Heart left ventricle (tissue), 13 donors: ENCODE results near the gene GJB6.

Source experiments
- POLR2A ChIP-seq, 2 donors: fragments of 450-650 bp; IDR thresholded peaks; one replicate each; pipeline ENCODE4 v1.6.1; 2017; ENCODE audit warnings: antibody characterized with exemption in 2 of 2, mild to moderate bottlenecking in 2 of 2, moderate library complexity in 2 of 2
- TF ChIP-seq, protein P1 (sequence below), 12 donors: fragments of 200-600 bp; sonication (generic) in 4 of 12; IDR thresholded peaks; one replicate each; pipeline versions ENCODE4 v1.5.0 to v1.8.0; 2018 to 2022; ENCODE audit warnings: antibody characterized with exemption in 12 of 12, mild to moderate bottlenecking in 5 of 12
- donor health status: ischemic (EF 13 %, LVEDD 7.1; RV severe dilation, severe dysfunction).
- donor health status: DM: no; HTN: yes; CAD: no.
- donor health status: DM: no; HTN: no; CAD: no.
- donor health status: ischemic (EF 25% LVEDD 6.9; RV normal size, moderate dysfunction).
- donor health status: ischemic (EF 25% LVEDD 5.7; RV mildly dilated, moderate dysfunction).
- donor health status: ischemic (EF 35%, LVEDD 5.7; RV mildly dilated, moderate dysfunction).
- donor health status: nonischemic (EF 11% LVEDD 7.7; RV severe dilation, severe dysfunction).
- donor health status: DM: yes; HTN: yes; CAD: no.
- donor health status: PGD.
- donor health status: ischemic (EF 29% LVEDD 5.4; RV normal size, mild dysfunction).
- donor health status: nonischemic (EF 23%, LVEDD 6.1; RV moderate dilation, normal function).

DNA sequence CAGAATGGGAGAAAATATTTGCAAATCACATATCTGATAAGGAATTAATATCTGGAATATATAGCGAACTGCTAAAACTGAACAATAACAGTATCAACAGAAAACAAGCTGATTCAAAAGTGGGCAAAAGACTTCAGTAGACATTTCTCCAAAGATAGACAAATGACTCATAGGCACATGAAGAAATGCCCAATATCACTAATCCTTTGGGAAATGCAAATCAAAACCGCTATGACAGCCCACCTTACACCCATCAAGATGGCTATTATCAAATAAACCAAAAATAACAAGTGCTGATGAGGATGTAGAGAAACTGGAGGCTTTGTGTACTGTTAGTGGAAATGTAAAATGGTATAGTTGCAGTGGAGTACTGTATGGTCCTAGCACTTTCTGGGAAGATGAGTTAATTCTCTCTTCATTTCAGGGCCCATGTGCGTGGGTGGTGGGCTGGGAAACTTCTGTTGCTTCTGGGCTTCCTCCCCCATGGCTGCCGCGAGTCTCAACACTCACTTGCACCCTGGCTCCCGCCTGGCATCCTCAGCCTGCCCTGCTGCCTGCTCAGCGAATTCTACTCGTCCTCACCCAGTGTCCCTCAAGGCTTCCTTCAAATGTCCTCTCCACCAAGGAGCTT is 58.9 kb downstream of the GJB6 start:
- TF ChIP-seq, protein P1, sequence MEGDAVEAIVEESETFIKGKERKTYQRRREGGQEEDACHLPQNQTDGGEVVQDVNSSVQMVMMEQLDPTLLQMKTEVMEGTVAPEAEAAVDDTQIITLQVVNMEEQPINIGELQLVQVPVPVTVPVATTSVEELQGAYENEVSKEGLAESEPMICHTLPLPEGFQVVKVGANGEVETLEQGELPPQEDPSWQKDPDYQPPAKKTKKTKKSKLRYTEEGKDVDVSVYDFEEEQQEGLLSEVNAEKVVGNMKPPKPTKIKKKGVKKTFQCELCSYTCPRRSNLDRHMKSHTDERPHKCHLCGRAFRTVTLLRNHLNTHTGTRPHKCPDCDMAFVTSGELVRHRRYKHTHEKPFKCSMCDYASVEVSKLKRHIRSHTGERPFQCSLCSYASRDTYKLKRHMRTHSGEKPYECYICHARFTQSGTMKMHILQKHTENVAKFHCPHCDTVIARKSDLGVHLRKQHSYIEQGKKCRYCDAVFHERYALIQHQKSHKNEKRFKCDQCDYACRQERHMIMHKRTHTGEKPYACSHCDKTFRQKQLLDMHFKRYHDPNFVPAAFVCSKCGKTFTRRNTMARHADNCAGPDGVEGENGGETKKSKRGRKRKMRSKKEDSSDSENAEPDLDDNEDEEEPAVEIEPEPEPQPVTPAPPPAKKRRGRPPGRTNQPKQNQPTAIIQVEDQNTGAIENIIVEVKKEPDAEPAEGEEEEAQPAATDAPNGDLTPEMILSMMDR (IDR thresholded peaks at IDR 0.05): no peak
- no peak for TF ChIP-seq POLR2A (IDR thresholded peaks at IDR 0.05)
